GM21723 (cell line): ENCODE measurements around the gene BLVRB.
"Not testable (repeated sequence)": the region's sequence is repeated elsewhere in the genome, so short reads cannot be mapped to it uniquely, and the experiment has no call there.

ENCODE experiments used
- ATAC-seq: cut with Tn5 transposase; IDR thresholded peaks from one replicate; pipeline ENCODE4 v1.9.1; 2021; ENCODE audit warnings: mild to moderate bottlenecking, moderate library complexity; ENCODE audit not compliant: unreplicated experiment

Gene BLVRB

DNA sequence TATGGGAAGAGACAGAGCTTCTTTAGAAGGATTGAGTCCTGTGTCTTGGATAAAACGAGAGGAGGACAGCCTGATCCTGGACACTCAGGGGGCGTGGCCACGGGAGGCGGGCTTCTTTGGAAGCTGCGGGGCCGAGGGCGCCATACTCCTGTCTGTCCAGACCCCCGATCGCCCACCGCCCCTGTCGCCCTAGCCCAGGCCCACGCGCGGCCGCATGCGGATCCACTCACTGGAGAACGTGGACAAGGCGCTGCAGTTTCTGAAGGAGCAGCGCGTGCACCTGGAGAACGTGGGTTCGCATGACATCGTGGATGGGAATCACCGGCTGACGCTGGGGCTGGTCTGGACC lies 24.3 kb upstream of the BLVRB start:
- no peak for ATAC-seq

DNA sequence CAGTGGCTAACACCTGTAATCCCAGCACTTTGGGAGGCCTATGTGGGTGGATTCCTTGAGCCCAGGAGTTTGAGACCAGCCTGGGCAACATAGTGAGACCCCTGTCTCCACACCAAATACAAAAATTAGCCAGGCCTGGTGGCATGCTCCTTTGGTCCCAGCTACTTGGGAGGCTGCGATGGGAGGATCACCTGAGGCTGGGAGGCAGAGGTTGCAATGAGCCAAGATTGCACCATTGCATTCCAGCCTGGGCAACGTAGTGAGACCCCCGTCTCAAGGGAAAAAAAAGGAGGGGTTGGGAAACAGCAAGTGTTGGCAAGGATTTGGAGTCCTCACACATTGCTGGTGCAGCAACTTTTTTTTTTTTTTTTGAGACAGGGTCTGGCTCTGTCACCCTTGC lies 20.5 kb upstream of the BLVRB start:
- ATAC-seq = no peak

DNA sequence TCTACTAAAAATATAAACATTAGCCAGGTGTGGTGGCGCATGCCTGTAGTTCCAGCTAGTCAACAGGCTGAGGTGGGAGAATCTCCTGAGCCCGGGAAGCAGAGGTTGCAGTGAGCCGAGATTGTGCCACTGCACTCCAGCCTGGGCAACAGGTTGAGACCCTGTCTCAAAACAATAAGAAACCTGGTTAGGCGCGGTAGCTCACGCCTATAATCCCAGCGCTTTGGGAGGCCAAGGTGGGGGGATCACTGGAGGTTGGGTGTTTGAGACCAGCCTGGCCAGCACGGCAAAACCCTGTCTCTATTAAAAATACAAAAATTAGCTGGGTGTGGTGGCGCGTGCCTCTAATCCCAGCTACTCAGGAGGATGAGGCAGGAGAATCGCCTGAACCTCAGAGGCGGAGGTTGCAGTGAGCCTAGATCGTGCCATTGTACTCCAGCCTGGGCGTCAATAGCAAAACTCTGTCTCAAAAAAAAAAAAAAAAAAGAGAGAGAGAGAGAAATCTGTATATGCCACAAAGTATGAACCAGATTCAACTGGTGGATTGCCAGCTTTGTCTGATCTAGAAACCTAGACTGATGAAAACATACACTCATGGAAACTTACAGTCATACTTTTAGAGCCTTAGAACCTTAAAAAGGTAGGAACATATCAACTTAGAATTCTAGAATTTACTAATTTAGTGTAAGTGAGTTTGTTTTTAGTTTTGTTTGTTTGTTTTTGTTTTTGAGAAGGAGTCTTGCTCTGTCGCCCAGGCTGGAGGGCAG lies 10.5 kb upstream of the BLVRB start:
- not testable (repeated sequence) for ATAC-seq

DNA sequence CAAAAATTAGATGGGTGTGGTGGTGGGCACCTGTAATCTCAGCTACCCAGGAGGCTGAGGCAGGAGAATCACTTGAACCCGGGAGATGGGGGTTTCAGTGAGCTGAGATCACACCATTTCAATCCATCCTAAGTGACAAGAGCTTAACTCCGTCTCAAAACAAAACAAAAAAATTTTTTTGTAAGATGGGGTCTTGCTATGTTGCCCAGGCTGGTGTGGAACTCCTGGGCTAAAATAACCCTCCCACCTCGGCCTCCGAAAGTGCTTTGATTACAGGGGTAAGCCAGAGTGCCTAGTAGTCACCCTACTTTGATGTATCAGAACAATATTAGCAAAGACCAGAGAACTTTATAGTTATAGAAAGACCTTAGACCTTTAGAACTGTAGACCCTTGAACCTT lies 9.2 kb upstream of the BLVRB start:
- ATAC-seq = no peak

DNA sequence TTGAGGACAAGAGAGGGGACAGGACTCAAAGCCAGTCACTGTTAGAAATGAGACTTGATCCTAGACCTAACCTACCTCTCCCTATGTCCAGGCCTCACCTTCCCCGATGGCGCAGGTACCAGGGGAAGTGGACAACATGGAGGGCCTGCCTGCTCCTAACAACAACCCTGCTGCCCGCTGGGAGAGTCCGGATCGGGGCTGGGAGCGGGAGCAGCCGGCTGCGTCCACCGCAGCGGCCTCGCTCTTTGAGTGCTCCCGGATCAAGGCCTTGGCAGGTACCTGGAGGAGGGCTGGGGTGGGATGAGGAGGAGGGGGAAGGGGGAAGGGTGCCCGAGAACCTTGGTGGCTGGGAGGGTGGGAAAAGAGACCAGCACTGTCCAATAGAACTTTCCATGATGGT lies 7.0 kb upstream of the BLVRB start:
- ATAC-seq = no peak

DNA sequence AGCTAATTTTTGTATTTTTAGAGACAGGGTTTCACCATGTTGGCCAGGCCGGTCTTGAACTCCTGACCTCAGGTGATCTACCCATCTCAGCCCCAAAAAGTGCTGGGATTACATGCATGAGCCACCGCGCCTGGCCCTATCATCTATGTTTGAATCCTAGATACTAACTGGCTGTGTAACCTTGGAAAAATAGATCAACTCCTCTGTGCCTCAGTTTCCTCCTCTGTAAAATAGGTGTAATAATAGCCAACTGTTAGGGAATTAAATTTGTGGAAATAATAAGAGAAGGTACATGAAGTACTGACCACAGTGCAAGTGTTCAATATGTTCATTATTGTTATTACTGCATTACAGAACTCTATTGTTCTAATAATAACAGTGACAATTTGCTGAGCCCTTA lies 5.6 kb upstream of the BLVRB start:
- ATAC-seq = no peak

DNA sequence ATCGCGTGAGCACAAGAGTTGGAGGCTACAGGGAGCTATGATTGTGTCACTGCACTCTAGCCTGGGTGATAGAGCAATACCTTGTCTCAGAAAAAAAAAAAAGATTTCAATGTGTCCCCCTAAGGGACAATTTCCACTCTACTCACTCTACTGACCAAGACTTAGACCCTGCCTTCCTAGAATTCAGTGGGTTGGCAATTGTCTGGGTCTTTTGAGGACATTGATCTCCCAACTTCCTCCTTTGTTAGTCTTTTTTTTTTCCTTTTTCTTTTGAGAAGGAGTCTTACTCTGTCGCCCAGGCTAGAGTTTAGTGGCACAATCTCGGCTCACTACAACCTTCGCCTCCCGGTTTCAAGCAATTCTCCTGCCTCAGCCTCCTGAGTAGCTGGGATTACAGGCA lies 3.5 kb upstream of the BLVRB start:
- no peak for ATAC-seq

DNA sequence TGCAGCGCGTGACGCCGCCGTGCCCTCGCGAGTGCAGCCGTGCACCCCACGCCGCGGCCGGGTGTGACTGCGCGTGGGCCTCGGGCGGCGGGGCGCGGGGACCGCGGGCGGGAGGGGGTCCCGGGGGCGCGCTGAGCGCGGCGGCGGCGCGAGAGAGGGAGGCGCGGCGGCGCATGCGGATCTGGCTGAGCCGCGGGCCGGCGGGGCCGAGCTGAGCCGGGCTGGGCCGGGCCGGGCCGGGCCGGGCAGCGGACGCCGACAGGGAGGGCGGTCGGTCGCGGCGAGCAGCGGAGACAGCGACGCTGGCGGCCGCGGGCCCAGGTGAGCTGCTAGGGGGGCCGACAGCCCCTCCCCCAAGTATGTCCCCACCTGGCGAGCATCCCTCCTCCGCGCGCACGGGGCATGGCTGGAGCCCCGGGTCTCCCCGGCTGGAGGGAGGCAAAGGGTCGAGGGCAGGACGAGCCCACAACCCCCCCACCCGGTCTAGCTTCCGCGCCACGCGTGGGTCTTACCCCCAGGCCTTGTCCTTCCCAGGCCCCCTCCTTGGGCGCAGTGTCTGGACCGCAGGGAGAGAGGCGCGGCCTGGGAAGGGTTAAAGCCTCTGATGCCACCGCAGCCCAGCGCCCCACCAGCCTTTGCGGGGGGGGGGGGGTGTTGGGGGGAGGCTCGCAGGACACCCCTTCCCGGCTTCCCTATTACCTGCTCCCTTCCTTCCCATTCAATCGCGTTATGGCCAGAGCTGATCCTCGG lies 1.6 kb upstream of the BLVRB start, which contains the start of gene SPTBN4:
SPTBN4 (plus strand) TSS at position 17 of the 750 bp plus-strand sequence. CDS start 5,621 bp downstream, outside the sequence.
- no peak for ATAC-seq

DNA sequence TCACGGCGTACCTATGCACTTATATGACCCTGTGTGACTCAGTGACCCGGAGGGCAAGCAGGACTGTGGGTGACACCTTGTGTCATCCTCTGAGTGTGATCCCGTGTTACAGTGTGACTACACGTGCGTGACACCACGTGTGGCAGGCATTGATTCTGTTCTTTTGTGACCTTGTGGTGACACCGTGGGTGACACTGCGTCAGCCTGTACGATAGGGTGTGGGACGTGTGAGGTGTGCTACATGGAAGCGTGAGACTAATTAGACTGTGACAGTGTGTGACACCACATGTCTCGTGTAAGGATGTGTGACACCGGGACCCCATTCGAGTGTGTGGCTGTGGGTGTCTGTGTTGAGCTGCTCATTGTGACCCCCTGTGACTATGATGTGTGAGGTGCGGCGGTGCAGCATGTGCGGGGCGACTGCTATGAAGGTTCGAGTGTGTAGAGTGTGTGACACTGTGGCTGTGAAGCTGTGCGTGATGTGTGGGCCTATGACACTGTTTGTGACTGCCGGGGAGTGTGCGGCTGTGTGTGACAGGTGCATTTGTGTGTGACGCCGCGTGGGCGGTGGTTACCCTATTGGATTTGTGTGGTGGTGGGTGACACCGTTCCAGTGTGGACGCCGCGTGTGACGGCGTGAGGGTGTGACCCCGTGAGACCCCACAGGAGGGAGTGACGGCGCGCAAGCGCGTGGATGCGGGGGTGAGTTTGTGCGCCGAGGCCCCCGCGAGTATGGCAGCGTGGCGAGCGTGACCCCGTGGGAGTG lies 857 bp upstream of the BLVRB start:
- peak; percentile 38 for ATAC-seq

DNA sequence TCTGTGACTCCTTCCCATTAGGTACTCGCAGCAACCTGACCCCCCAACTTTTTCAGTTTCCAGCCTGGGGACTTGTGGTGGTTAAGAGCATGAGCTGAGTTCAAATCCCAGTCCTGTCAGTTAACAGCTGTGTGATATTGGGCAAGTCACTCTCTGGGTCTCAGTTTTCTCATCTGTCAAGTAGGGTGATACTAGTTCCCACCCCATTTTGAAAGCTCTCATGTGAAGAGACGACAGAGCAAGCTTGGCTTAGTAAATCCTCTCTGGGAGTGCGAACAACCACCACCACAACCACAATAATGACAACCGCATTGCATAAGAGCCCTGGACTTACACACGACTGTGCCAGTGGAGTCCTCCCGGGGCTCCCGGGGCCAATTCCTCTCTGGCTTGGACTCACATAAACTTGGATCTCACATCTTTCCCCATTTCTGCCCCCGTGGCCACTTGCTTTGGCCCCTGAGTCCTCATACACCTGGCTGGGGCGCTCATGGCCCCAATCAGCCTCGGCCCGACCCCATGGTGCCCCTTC lies 454 bp downstream of the BLVRB start:
- no peak for ATAC-seq

DNA sequence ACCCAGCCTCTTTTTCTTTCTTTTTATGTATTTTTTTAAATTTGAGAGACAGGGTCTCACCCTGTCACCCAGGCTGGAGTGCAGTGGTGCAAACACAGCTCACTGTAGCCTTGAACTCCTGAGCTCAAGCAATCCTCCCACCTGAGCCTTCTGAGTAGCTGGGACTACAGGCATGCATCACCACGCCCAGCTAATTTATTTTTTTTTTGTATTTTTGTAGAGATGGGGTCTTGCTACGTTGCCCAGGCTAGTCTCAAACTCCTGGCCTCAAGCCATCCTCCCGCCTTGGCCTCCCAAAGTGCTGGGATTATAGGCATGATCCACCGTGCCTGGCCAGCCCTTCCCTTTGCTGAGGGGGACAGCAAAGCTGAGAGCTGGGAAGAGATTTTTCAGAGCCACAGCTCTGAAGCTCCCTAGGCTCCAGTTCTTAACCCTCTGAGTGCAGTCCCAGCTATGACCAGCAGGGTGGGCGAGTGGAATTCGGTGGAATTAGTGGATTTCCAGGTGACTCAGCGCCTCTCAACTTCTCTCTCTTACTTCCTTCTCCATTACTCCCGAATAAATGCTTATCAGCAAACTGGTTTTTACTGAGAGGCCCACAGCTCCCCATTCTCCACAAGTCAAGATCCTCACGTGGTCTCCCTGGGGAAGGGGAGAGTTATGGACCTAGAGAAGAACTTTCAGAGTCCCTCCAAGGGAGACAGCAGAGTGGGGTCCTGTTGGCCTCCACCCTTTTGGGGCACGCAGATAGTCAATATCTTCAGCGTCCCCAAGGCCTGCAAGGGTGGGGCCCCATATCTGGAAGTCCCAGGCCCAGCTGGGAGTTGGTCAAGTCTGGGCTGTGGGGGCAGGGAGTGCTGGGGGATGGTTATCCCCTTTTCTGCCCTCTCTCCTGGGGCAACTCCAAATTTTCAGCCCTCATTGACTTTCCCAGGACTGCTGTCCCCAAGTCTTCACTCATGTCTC lies 1.2 kb downstream of the BLVRB start:
- no peak for ATAC-seq

DNA sequence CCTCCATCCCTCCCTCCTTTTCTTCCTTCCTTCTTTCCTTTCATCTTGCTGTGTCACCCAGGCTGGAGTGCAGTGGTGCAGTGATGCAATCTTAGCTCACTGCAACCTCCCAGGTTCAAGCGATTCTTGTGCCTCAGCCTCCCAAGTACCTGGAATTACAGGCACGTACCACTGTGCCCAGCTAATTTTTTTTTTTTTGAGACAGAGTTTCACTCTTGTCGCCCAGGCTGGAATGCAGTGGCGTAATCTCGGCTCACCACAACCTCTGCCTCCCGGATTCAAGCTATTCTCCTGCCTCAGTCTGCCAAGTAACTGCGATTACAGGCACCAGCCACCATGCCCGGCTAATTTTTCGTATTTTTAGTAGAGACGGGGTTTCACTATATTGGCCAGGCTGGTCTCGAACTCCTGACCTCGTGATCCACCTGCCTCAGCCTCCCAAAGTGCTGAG lies 1.9 kb downstream of the BLVRB start:
- ATAC-seq = not testable (repeated sequence)

DNA sequence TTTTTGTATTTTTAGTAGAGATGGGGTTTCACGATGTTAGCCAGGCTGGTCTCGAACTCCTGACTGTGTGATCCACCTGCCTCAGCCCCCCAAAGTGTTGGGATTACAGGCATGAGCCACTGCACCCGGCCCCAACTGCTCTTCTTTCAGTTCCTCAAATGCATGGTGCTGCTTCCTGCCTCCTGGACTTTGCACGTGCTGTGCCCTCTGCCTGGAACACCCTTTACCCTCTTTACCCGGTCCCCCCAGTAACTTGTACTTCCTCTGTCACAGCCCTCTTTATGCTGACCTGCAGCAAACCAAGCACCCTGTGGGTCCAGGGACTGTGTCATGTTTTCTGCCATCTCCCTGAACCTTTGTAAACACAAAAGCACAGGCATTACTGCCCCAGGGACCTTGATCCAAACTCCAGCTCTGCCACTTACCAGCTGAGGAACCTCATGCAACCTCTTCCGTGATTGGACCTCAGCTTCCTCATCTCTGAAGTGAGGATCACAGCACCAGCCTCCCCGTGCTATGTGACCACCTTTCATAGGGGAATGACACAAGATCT lies 3.8 kb downstream of the BLVRB start:
- ATAC-seq = no peak

DNA sequence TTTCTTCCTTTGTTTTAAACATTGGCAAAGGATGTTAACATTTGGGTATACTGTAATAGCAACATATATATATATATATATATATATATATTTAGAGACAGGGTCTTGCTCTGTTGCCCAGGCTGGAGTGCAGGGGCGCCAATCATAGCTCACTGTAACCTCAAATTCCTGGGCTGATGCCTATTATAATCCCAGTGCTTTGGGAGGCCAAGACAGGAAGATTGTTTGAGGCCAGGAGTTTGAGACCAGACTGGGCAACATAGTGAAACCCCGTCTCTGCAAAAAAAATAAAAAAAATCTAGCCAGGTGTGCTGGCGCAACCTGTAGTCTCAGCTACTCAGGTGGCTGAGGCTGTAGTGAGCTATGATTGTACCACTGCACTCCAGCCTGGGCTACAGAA lies 5.4 kb downstream of the BLVRB start:
- no peak for ATAC-seq

DNA sequence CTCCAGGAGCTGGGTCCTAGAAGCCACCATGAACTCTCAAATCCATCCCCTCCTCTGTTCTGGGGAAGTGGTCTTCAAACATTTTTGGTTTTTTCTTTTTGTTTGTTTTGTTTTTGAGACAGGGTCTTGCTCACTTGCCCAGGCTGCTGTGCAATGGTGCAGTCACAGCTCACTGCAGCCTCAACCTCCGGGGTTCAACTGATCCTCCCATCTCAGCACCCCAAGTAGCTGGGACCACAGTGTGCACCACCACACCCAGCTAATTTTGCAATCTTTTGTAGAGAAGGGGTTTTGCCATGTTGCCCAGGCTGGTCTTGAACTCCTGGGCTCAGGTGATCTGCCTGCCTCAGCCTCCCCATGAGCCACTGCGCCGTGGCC lies 7.0 kb downstream of the BLVRB start:
- no peak for ATAC-seq

DNA sequence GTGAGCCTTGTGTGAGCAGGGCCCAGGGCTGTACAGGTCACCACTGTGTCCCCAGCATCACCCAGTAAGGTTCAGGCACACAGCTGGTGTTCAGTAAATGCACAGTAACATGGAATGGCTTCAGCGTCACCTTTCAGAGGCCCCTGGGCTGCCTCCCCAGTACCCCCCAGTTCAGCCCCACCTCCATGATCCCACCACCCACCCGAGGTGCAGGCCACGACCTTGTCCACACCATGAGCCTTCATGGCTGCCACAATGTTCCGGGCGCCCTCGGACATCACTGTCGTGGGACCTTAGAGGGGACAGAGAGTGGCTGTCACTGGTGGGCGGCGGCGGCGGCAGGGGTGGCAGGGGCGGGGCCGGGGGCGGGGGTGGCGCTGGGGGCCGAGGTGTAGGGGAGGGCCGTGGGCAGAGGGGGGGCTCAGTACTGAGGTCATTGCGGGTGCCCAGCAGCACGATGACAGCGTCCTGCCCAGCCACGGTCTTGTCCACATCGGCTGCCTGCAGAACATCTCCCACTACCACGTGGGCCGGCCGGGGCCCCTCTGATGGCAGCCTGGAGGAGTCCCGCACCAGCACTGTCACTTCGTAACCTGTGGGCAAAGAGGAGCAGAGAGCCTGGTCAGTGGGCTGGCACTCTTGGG lies 7.5 kb downstream of the BLVRB start:
- ATAC-seq = no peak

DNA sequence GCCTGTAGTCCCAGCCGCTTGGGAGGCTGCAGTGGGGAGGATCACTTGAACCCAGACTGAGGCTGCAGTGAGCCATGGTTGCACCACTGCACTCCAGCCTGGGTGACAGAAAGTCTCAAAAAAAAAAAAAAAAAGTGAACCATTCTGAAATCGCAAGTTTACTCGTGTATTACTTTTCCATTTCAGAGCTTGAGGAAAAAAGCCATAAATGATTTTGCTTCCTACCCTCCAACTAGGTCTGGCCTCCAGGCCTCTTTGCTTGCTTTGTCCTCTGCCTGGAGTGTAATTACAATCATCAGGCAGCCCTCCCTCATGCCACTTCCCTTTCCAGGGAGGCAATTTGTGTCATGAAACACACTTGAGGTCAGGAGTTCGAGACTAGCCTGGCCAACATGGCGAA lies 8.5 kb downstream of the BLVRB start:
- no peak for ATAC-seq

DNA sequence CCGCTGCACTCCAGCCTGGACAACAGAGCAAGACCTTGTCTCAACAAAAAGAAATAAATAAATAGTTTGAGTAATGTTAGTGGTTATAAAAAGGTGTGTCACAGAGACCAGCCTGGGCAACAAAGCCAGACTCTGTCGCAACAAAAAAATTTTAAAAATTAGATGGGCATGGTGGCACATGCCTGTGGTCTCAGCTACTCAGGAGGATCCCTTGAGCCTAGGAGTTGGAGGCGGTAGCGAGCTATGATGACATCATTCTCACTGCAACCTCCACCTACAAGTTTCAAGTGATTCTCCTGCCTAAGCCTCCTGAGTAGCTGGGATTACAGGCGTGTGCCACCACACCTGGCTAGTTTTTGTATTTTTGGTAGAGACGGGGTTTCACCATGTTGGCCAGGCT lies 11.6 kb downstream of the BLVRB start:
- not testable (repeated sequence) for ATAC-seq

DNA sequence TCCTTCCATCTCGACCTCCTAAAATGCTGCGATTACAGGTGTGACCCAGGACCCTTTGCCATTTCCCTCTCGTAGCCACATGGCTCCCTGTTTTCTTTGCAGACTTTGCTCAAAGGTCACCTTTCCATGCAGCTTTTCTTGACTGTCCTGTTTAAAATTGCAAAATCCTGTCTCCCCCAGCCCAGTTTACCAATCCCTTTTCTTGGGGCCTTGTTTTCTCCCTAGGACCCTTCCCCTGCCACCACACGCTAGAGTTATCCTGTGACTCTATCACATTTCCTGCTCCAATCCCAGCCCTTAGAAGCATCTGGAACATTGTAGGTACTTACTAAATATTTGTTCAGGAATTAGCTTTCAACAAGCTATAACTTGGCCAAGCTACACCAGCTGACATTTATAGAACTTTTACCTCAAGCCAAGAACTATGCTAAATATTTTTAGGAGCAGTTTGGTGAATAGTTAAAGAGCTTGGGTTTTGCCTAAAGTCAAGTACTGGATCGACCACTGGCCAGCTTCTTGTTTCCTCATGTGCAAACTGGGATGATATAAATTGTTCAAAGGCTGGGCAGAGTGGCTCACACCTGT lies 12.3 kb downstream of the BLVRB start:
- no peak for ATAC-seq
